C4-2B (cell line): ENCODE data around the gene EBF3.

ENCODE experiments used
- H3K27ac ChIP-seq: fragments of 450-650 bp; 2 replicates; pipeline ENCODE4 v1.5.1; 2017
- CTCF ChIP-seq: fragments of 450-650 bp; conservative IDR thresholded peaks from 2 replicates; pipeline ENCODE4 v1.5.1; 2017; ENCODE audit warnings: mild to moderate bottlenecking
- ZFX ChIP-seq: fragments of 450-650 bp; IDR thresholded peaks from 2 replicates; pipeline ENCODE4 v1.6.1; 2017

Gene EBF3

GRCh38 chr10:129935102-129935866 is 28.8 kb downstream of the EBF3 start:
- no peak overlapping the region for H3K27ac ChIP-seq
- TF ChIP-seq ZFX = no peak
- TF ChIP-seq CTCF = no peak

GRCh38 chr10:129934196-129934925 is 29.7 kb downstream of the EBF3 start:
- no peak overlapping the region for H3K27ac ChIP-seq

GRCh38 chr10:129933456-129934092 is 30.5 kb downstream of the EBF3 start:
- H3K27ac ChIP-seq = no peak overlapping the region
- TF ChIP-seq ZFX = no peak
- TF ChIP-seq CTCF = no peak

More at GRCh38 chr10:129934196-129934925, 29.7 kb downstream of the EBF3 start:
- no peak for TF ChIP-seq ZFX
- no peak for TF ChIP-seq CTCF

- TF ChIP-seq CTCF (no peak), ZFX (no peak)
- no peak overlapping the region for H3K27ac ChIP-seq
Observed at GRCh38 chr10:129932751-129933433, 31.2 kb downstream of the EBF3 start.

GRCh38 chr10:129932182-129932581 is 31.9 kb downstream of the EBF3 start:
- no peak overlapping the region for H3K27ac ChIP-seq
- TF ChIP-seq CTCF = no peak
- no peak for TF ChIP-seq ZFX

GRCh38 chr10:129929343-129930292 is 34.5 kb downstream of the EBF3 start:
- TF ChIP-seq CTCF (no peak), ZFX (no peak)
- H3K27ac ChIP-seq = no peak overlapping the region
